GM10248 (cell line): ENCODE measurements around the gene AHNAK.

ENCODE experiments used
- CTCF ChIA-PET: fragments of 300-600 bp; sonication (Branson Sonifier 250); formaldehyde crosslinking; extraction: SDS; loops from one replicate; lab custom pipeline; 2021; ENCODE audit warnings: antibody characterized with exemption; lab: Yijun Ruan, JAX
- POLR2A ChIA-PET: fragments of 350-650 bp; sonication (Branson Sonifier 250); formaldehyde crosslinking; extraction: SDS; loops from one replicate; lab custom pipeline; 2020; ENCODE audit warnings: antibody characterized with exemption; lab: Yijun Ruan, JAX
- DNase-seq: peaks from one replicate; pipeline ENCODE4 v3.0.0; 2012; ENCODE audit errors: extremely low spot score
- TF ChIP-seq, protein P1 (sequence below): IDR thresholded peaks from 2 replicates; pipeline ENCODE4 v1.5.1; 2012; ENCODE audit warnings: mild to moderate bottlenecking, low read depth; ENCODE audit errors: extremely low read depth, missing control alignments, control extremely low read depth

Gene AHNAK

GRCh38 chr11:62482753-62483152, 63.9 kb downstream of the AHNAK start:
- POLR2A ChIA-PET, result no interaction called here
- CTCF ChIA-PET, result interaction anchor here (1.2 to 2.1 kb wide), 3 partner anchors 17 to 60 kb away, joined by 3 to 5 read pairs (median 3); no protein-coding TSS in a partner anchor
- TF ChIP-seq, protein P1, sequence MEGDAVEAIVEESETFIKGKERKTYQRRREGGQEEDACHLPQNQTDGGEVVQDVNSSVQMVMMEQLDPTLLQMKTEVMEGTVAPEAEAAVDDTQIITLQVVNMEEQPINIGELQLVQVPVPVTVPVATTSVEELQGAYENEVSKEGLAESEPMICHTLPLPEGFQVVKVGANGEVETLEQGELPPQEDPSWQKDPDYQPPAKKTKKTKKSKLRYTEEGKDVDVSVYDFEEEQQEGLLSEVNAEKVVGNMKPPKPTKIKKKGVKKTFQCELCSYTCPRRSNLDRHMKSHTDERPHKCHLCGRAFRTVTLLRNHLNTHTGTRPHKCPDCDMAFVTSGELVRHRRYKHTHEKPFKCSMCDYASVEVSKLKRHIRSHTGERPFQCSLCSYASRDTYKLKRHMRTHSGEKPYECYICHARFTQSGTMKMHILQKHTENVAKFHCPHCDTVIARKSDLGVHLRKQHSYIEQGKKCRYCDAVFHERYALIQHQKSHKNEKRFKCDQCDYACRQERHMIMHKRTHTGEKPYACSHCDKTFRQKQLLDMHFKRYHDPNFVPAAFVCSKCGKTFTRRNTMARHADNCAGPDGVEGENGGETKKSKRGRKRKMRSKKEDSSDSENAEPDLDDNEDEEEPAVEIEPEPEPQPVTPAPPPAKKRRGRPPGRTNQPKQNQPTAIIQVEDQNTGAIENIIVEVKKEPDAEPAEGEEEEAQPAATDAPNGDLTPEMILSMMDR, result no peak

GRCh38 chr11:62479631-62480201, 66.9 kb downstream of the AHNAK start:
- ChIA-PET POLR2A (no interaction called here), CTCF (interaction anchor here (2.5 kb wide), 1 partner anchor 63 kb away, joined by 5 read pairs; no protein-coding TSS in a partner anchor)
- TF ChIP-seq, protein P1, result no peak
- no peak for DNase-seq

More at GRCh38 chr11:62482753-62483152, 63.9 kb downstream of the AHNAK start:
- no peak for DNase-seq

DNA sequence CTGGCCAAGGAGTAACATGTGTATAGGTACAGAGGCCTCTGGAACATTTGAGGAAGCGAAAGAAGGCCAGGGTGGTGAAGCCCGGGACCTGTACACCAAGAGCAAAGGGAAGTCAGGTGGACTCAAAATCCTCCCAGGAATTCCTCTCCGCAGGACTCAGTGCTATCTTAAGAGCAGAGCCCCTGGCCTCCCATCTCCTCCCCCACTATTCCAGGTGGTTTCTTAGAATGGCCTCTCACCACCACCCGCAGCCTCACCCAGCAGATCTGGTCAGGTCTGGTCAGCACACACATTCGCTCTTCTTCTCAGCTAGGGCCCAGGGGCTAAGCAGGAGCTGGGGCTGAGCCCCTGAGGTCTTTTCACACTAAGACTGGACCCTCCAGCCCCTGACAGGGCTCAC, 68.7 kb downstream of the AHNAK start:
- ChIA-PET CTCF (interaction anchor here (2.5 kb wide), 1 partner anchor 65 kb away, joined by 5 read pairs; no protein-coding TSS in a partner anchor), POLR2A (interaction anchor here (0.5 kb wide), 1 partner anchor 410 kb away, joined by 5 read pairs; no protein-coding TSS in a partner anchor)
- TF ChIP-seq, protein P1, result no peak
- DNase-seq, result no peak

- CTCF ChIA-PET, result no interaction called here
- POLR2A ChIA-PET, result no interaction called here
- TF ChIP-seq, protein P1, result no peak
- DNase-seq, result no peak
These were observed 74.3 kb downstream of the AHNAK start for GRCh38 chr11:62472063-62472884.

DNA sequence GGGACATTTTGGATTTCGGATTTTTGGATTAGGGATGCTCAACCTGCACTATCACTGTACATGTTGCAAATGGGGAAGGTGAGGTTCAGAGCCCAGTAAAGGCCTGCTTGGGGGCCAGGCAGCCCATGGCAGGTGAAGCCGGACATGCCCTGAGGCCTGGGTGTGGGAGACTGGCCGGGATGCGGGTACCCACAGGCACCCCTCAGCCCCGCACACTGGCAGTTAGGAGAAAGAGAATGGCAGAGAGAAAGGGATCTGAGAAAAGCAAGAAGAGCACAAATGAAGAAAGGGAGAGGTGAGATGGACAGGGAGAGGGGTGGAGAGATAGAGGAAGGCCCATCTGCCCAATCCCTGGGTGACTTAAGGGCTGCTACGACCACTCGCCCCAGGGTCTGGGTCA, 75.0 kb downstream of the AHNAK start:
- CTCF ChIA-PET, result no interaction called here
- no peak for DNase-seq
- TF ChIP-seq, protein P1, result no peak
- POLR2A ChIA-PET, result no interaction called here

DNA sequence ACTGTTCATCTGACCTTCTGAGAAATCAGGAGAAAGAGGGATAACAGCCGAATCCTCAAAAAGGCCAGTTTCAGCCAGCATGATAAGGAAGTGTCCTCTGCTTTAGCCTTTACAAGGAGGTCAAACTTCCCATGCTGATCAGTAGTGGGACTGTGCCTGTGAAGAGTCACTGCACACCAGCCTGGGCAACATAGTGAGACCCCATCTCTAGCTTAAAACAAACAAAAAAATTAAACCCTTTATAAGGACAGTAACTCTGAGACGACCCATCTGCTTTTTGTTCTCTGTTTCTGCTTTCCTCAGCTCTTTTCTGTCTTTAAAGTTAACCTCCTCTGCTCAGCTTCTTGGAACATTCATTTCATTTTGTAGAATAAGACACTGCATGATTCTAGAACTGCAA, 78.0 kb downstream of the AHNAK start:
- TF ChIP-seq, protein P1, result no peak
- POLR2A ChIA-PET, result no interaction called here
- DNase-seq, result no peak
- CTCF ChIA-PET, result interaction anchor here (1.3 kb wide), 1 partner anchor 10 kb away, joined by 4 read pairs; no protein-coding TSS in a partner anchor
